HG03342 (cell line): ENCODE results near the gene DEFB121.
"Not testable (repeated sequence)": the region's sequence is repeated elsewhere in the genome, so short reads cannot be mapped to it uniquely, and the experiment has no call there.

ENCODE experiments used
- ATAC-seq: cut with Tn5 transposase; IDR thresholded peaks from one replicate; pipeline ENCODE4 v1.9.1; 2021; ENCODE audit warnings: mild to moderate bottlenecking, moderate library complexity; ENCODE audit not compliant: unreplicated experiment

DEFB121 gene

GRCh38 chr20:31406115-31406514 lies at the start of gene DEFB121:
Gene DEFB121, minus strand, starts transcription at chr20:31406215. Its CDS starts 63 bp downstream, at chr20:31406152.
- ATAC-seq, result no peak

- no peak for ATAC-seq
Measured at GRCh38 chr20:31454361-31454760, 48.3 kb upstream of the DEFB121 start.

GRCh38 chr20:31452575-31452974 lies 46.6 kb upstream of the DEFB121 start:
- no peak for ATAC-seq

- ATAC-seq, result no peak
Measured at GRCh38 chr20:31449511-31450414, 43.7 kb upstream of the DEFB121 start.

- ATAC-seq, result no peak
Measured at GRCh38 chr20:31446084-31446819, 40.2 kb upstream of the DEFB121 start.

- no peak for ATAC-seq
Measured at GRCh38 chr20:31440012-31440659, 34.1 kb upstream of the DEFB121 start, which contains the start of gene DEFB123. Gene DEFB123, plus strand, starts transcription at chr20:31440632. Its CDS starts 67 bp downstream, at chr20:31440699.

- no peak for ATAC-seq
Measured at GRCh38 chr20:31430568-31431115, 24.6 kb upstream of the DEFB121 start.

GRCh38 chr20:31427576-31427975 lies 21.6 kb upstream of the DEFB121 start:
- ATAC-seq, result not testable (repeated sequence)

GRCh38 chr20:31426891-31427551 lies 21.0 kb upstream of the DEFB121 start:
- ATAC-seq, result not testable (repeated sequence)

GRCh38 chr20:31425797-31426196 lies 19.8 kb upstream of the DEFB121 start:
- no peak for ATAC-seq

GRCh38 chr20:31418307-31418706 lies 12.3 kb upstream of the DEFB121 start:
- no peak for ATAC-seq

GRCh38 chr20:31415653-31416052 lies 9.6 kb upstream of the DEFB121 start:
- ATAC-seq, result no peak

- ATAC-seq, result no peak
Measured at GRCh38 chr20:31414381-31414780, 8.4 kb upstream of the DEFB121 start.

GRCh38 chr20:31410011-31410410 lies 4.0 kb upstream of the DEFB121 start:
- no peak for ATAC-seq

GRCh38 chr20:31403886-31404285 lies 2.1 kb downstream of the DEFB121 start:
- no peak for ATAC-seq

GRCh38 chr20:31394900-31395299 lies 11.1 kb downstream of the DEFB121 start:
- no peak for ATAC-seq

GRCh38 chr20:31392836-31393235 lies 13.2 kb downstream of the DEFB121 start:
- no peak for ATAC-seq

GRCh38 chr20:31390490-31390889 lies 15.5 kb downstream of the DEFB121 start, which contains the start of gene DEFB119:
Gene DEFB119, minus strand, starts transcription at chr20:31390590. Its CDS starts 107 bp downstream, at chr20:31390483.
- ATAC-seq, result no peak

- no peak for ATAC-seq
Measured at GRCh38 chr20:31374346-31374745, 31.7 kb downstream of the DEFB121 start.

- no peak for ATAC-seq
Measured at GRCh38 chr20:31368301-31368700, 37.7 kb downstream of the DEFB121 start, which contains the start of gene DEFB118. Gene DEFB118, plus strand, starts transcription at chr20:31368601. Its CDS starts 50 bp downstream, at chr20:31368651.
